Keratinocyte (primary cell): ENCODE measurements around the gene GRM3. TPM values are rescaled to one million over a fixed set of nuclear protein-coding genes. Genes with fewer than 3 reads are reported as not detected.

Experiments
- DNase-seq: peaks from one replicate; pipeline ENCODE4 v3.0.0-alpha.2; 2011; ENCODE audit warnings: low read depth, missing footprints, low spot score
- FAIRE-seq: peaks from 2 replicates; lab custom pipeline; 2011; peaks lifted over from hg19 to GRCh38; lab: Jason Lieb, UNC
- H2AFZ ChIP-seq: 2 replicates; pipeline ENCODE4 v1.6.0; 2012; ENCODE audit warnings: low read length, control low read depth, inconsistent platforms; ENCODE audit not compliant: control insufficient read depth
- H3K27ac ChIP-seq: 2 replicates; pipeline ENCODE4 v1.5.1; 2011; ENCODE audit warnings: low read length; ENCODE audit not compliant: control insufficient read depth, insufficient read depth
- H3K27me3 ChIP-seq: 3 replicates; pipeline ENCODE4 v1.6.0; 2011; ENCODE audit warnings: low read length; ENCODE audit not compliant: control insufficient read depth, insufficient read depth; ENCODE audit errors: extremely low read depth
- H3K36me3 ChIP-seq, 2 experiments: 2 replicates in 1 of 2; 3 replicates in 1 of 2; pipeline ENCODE4 v1.5.1; 2011; ENCODE audit warnings: low read length in 2 of 2, mild to moderate bottlenecking in 1 of 2; ENCODE audit not compliant: control insufficient read depth in 2 of 2, insufficient read depth in 2 of 2; ENCODE audit errors: extremely low read depth in 1 of 2
- H3K4me1 ChIP-seq: 3 replicates; pipeline ENCODE4 v1.5.1; 2011; ENCODE audit warnings: low read length; ENCODE audit not compliant: control insufficient read depth, insufficient read depth; ENCODE audit errors: extremely low read depth
- H3K4me2 ChIP-seq: 3 replicates; pipeline ENCODE4 v1.6.0; 2011; ENCODE audit warnings: low read depth, low read length; ENCODE audit not compliant: control insufficient read depth, insufficient read depth; ENCODE audit errors: extremely low read depth
- H3K4me3 ChIP-seq, 3 experiments: fragments of 200-600 bp in 1 of 3; sonication (generic) in 1 of 3; 2 replicates in 2 of 3; 3 replicates in 1 of 3; pipeline ENCODE4 v1.5.1; 2011 to 2016; ENCODE audit warnings: low read length in 3 of 3, mild to moderate bottlenecking in 3 of 3, control low read depth in 2 of 3, inconsistent platforms in 1 of 3, low read depth in 1 of 3, mixed read lengths in 1 of 3, mixed run types in 1 of 3, moderate library complexity in 1 of 3; ENCODE audit not compliant: control insufficient read depth in 2 of 3, insufficient read depth in 2 of 3; ENCODE audit errors: extremely low read depth in 1 of 3
- H3K79me2 ChIP-seq: 2 replicates; pipeline ENCODE4 v1.6.0; 2012; ENCODE audit warnings: low read length; ENCODE audit not compliant: control insufficient read depth, insufficient read depth
- H3K9ac ChIP-seq: 3 replicates; pipeline ENCODE4 v1.6.0; 2011; ENCODE audit warnings: low read length; ENCODE audit not compliant: control insufficient read depth, insufficient read depth; ENCODE audit errors: extremely low read depth
- H3K9me1 ChIP-seq: 3 replicates; pipeline ENCODE4 v1.6.0; 2011; ENCODE audit warnings: low read length; ENCODE audit not compliant: control insufficient read depth, insufficient read depth; ENCODE audit errors: extremely low read depth
- H3K9me3 ChIP-seq: 2 replicates; pipeline ENCODE4 v1.5.1; 2012; ENCODE audit warnings: low read depth, low read length; ENCODE audit not compliant: control insufficient read depth
- H4K20me1 ChIP-seq: 3 replicates; pipeline ENCODE4 v1.6.0; 2011; ENCODE audit warnings: low read length; ENCODE audit not compliant: control insufficient read depth, insufficient read depth; ENCODE audit errors: extremely low read depth
- CTCF ChIP-seq, 3 experiments: IDR thresholded peaks in 1 of 3; conservative IDR thresholded peaks in 1 of 3; optimal IDR thresholded peaks in 1 of 3; 2 replicates in 2 of 3; 3 replicates in 1 of 3; pipeline versions ENCODE3 to v1.5.1; 2011; ENCODE audit warnings: low read length in 3 of 3, mild to moderate bottlenecking in 3 of 3, moderate library complexity in 2 of 3, control low read depth in 1 of 3, inconsistent platforms in 1 of 3; ENCODE audit not compliant: insufficient read depth in 2 of 3; ENCODE audit errors: extremely low read depth in 1 of 3
- EZH2 ChIP-seq: IDR thresholded peaks from one replicate; pipeline ENCODE4 v1.6.1; 2012; ENCODE audit warnings: inconsistent platforms, mild to moderate bottlenecking, low read length, moderate library complexity
- dilution Hi-C: fragments of 300-500 bp; cut with MboI; formaldehyde crosslinking; loops from one replicate; pipeline ENCODE4 v1.7.0; 2020; ENCODE audit warnings: low sequenced_read_pairs; ENCODE audit not compliant: extremely low pct_ligation_motif_present
- polyA plus RNA-seq, 5 experiments: library from polyadenylated mRNA; depleted of rRNA in 3 of 5; stranded (reverse) in 3 of 5; stranded (forward) in 1 of 5; unstranded in 1 of 5; fragments of >200 nt; gene quantifications; 1 replicate in 1 of 5; 2 replicates in 3 of 5; 3 replicates in 1 of 5; pipeline versions ENCODE4 v1.2.1 to v1.2.3, GENCODE V29; 2011 to 2012; ENCODE audit warnings: missing spikeins in 2 of 5, low read depth in 1 of 5, low replicate concordance in 1 of 5

GRM3 gene
- polyA plus RNA-seq, 1 donor (not counting 4 experiments of a cell fraction or from before 2014, with no cell fraction given): not detected

GRCh38 chr7:86846494-86847190, 202.9 kb downstream of the GRM3 start:
- FAIRE-seq (no peak), DNase-seq (no peak)
- H2AFZ ChIP-seq: no peak overlapping the region
- H4K20me1 ChIP-seq: no peaks in the 10 kb centered on the region
- TF ChIP-seq EZH2: no peak
- no peak for TF ChIP-seq CTCF (optimal IDR thresholded peaks at IDR 0.05 in 1 of 3, IDR thresholded peaks at IDR 0.05 in 1 of 3, conservative IDR thresholded peaks at IDR 0.05 in 1 of 3; ENCODE audit: extremely low read depth in 1 of 3, insufficient read depth in 2 of 3, low read length in 3 of 3)
- H3K27me3 ChIP-seq: no peaks in the 10 kb centered on the region
- H3K27ac ChIP-seq: no peak overlapping the region
- H3K9me3 ChIP-seq: no peaks in the 10 kb centered on the region
- dilution Hi-C loops: no loop called here
- H3K79me2 ChIP-seq: no peaks in the 10 kb centered on the region
- H3K4me2 ChIP-seq: no peak overlapping the region
- H3K9ac ChIP-seq: no peak overlapping the region
- no peaks in the 10 kb centered on the region for H3K9me1 ChIP-seq
- no peaks in the 10 kb centered on the region for H3K36me3 ChIP-seq
- no peak overlapping the region for H3K4me3 ChIP-seq
- no peaks in the 10 kb centered on the region for H3K4me1 ChIP-seq

GRCh38 chr7:86848226-86848625, 204.5 kb downstream of the GRM3 start:
- Histone ChIP-seq H3K27me3 (no peaks in the 10 kb centered on the region), H3K9ac (no peak overlapping the region), H3K27ac (no peak overlapping the region), H3K36me3 (no peaks in the 10 kb centered on the region), H3K79me2 (no peaks in the 10 kb centered on the region), H3K9me1 (no peaks in the 10 kb centered on the region), H3K4me3 (no peak overlapping the region), H3K9me3 (no peaks in the 10 kb centered on the region), H3K4me2 (no peak overlapping the region), H2AFZ (no peak overlapping the region), H4K20me1 (no peaks in the 10 kb centered on the region), H3K4me1 (no peaks in the 10 kb centered on the region)
- FAIRE-seq (no peak), DNase-seq (no peak)
- TF ChIP-seq EZH2 (no peak), CTCF (optimal IDR thresholded peaks at IDR 0.05 in 1 of 3, IDR thresholded peaks at IDR 0.05 in 1 of 3, conservative IDR thresholded peaks at IDR 0.05 in 1 of 3; ENCODE audit: extremely low read depth in 1 of 3, insufficient read depth in 2 of 3, low read length in 3 of 3) (no peak)
- dilution Hi-C loops: no loop called here
